Aorta (tissue), 5 donors: ENCODE results near the gene MRPL23. TPM values are rescaled to one million over a fixed set of nuclear protein-coding genes. Genes with fewer than 3 reads are reported as not detected.

Experiments
- ATAC-seq: fragments of 200-7000 bp; cut with Tn5 transposase; one replicate; pipeline ENCODE4 v1.9.1; 2022; ENCODE audit warnings: moderate library complexity; ENCODE audit not compliant: low FRiP score
- DNase-seq, 2 donors: peaks; one replicate each; pipeline ENCODE4 v3.0.0-alpha.2; 2020
- H3K27ac ChIP-seq, 2 donors: one replicate each; pipeline ENCODE4 v1.5.1; 2013; ENCODE audit warnings: low read length in 2 of 2, mild to moderate bottlenecking in 2 of 2, moderate library complexity in 2 of 2, control low read depth in 1 of 2, inconsistent platforms in 1 of 2, low read depth in 1 of 2
- H3K27me3 ChIP-seq, 2 donors: one replicate each; pipeline ENCODE4 v1.6.1; 2013; ENCODE audit warnings: control low read depth in 1 of 2, low read length in 1 of 2, mild to moderate bottlenecking in 1 of 2, moderate library complexity in 1 of 2; ENCODE audit not compliant: insufficient read depth in 2 of 2, control insufficient read depth in 1 of 2
- H3K36me3 ChIP-seq, 2 donors: one replicate each; pipeline ENCODE4 v1.6.1; 2013; ENCODE audit warnings: control low read depth in 1 of 2, low read length in 1 of 2, mild to moderate bottlenecking in 1 of 2; ENCODE audit not compliant: insufficient read depth in 2 of 2, control insufficient read depth in 1 of 2
- H3K4me1 ChIP-seq, 2 donors: one replicate each; pipeline ENCODE4 v1.6.1; 2013; ENCODE audit warnings: low read length in 2 of 2, control low read depth in 1 of 2, mild to moderate bottlenecking in 1 of 2, moderate library complexity in 1 of 2; ENCODE audit not compliant: insufficient read depth in 2 of 2, control insufficient read depth in 1 of 2
- H3K4me3 ChIP-seq, 2 donors: one replicate each; pipeline ENCODE4 v1.5.1; 2013; ENCODE audit warnings: low read length in 2 of 2, control low read depth in 1 of 2, mild to moderate bottlenecking in 1 of 2
- H3K9me3 ChIP-seq: one replicate; pipeline ENCODE4 v1.6.1; 2013; ENCODE audit warnings: mild to moderate bottlenecking, low read length; ENCODE audit not compliant: control insufficient read depth
- WGBS, 2 donors: extraction: QIAGEN DNeasy Blood & Tissue Kit; methylation state at CpG; one replicate each; pipeline ENCODE4 v1.1.7; 2013; 5-methylcytosine and 5-hydroxymethylcytosine counted together
- intact Hi-C, 2 donors: fragments of 100-400 bp; cut with DNase I; formaldehyde crosslinking; loops; one replicate each; pipeline versions ENCODE4 v1.14.2 to v1.15.0; 2022
- polyA plus RNA-seq, 2 donors: library from polyadenylated mRNA; stranded (reverse); fragments of 200-250 nt; gene quantifications; one replicate each; pipeline ENCODE4 v1.2.3, GENCODE V29; 2013
- total RNA-seq, 2 donors: library from RNA; stranded (reverse); fragmentation: NEBNext Ultra II Directional; extraction: Animal tissue kit (Norgen Biotek cat#: 25700); gene quantifications; one replicate each; pipeline ENCODE4 v1.2.1, GENCODE V29; 2021
- donor health status: healthy with polysubstance abuse.
- donor health status: Bipolar disorder and iron deficiency.
- donor health status: DM: no; HTN: no; CAD: no.
- donor health status: DM: no; HTN: no; CAD: no.
- donor health status: DM: yes; HTN: yes; CAD: no.

The MRPL23 gene
- total and polyA plus RNA-seq, 4 donors, result 23.4 to 143 (median 63.1) TPM

- Histone ChIP-seq H3K4me3 (no peak overlapping the region), H3K4me1 (no peaks in the 10 kb centered on the region), H3K9me3 (no peaks in the 10 kb centered on the region), H3K27me3 (no peaks in the 10 kb centered on the region), H3K36me3 (no peaks in the 10 kb centered on the region), H3K27ac (no peak overlapping the region)
- ATAC-seq (no peak), DNase-seq (peak; percentile 38 to 73)
- 95 to 97% methylated on average over 24 to 25 of the region's 25 CpGs for WGBS, 2 donors
- intact Hi-C loops, result no loop called here
These were observed 26.8 kb upstream of the MRPL23 start for GRCh38 chr11:1920128-1920908.

GRCh38 chr11:1920909-1921573, 26.1 kb upstream of the MRPL23 start:
- ATAC-seq (peak; percentile 30), DNase-seq (peak; percentile 41 to 72)
- Histone ChIP-seq H3K4me1 (no peaks in the 10 kb centered on the region), H3K4me3 (no peak overlapping the region), H3K36me3 (no peaks in the 10 kb centered on the region), H3K9me3 (no peaks in the 10 kb centered on the region), H3K27me3 (no peaks in the 10 kb centered on the region), H3K27ac (no peak overlapping the region)
- WGBS, 2 donors, result 79 to 81% methylated on average over 21 of the region's 21 CpGs
- intact Hi-C loops, result no loop called here

GRCh38 chr11:1921574-1922141, 25.5 kb upstream of the MRPL23 start:
- H3K27me3 ChIP-seq, result no peaks in the 10 kb centered on the region
- H3K27ac ChIP-seq, result no peak overlapping the region
- DNase-seq (peak; percentile 61 to 82), ATAC-seq (peak; percentile 57)
- H3K4me1 ChIP-seq, result no peaks in the 10 kb centered on the region
- no peaks in the 10 kb centered on the region for H3K36me3 ChIP-seq
- H3K4me3 ChIP-seq, result no peak overlapping the region
- 45 to 51% methylated on average over 18 of the region's 18 CpGs for WGBS, 2 donors
- H3K9me3 ChIP-seq, result no peaks in the 10 kb centered on the region
- intact Hi-C loops, result no loop called here

- peak; percentile 58 to 73 for DNase-seq
- Histone ChIP-seq H3K4me1 (no peaks in the 10 kb centered on the region), H3K36me3 (no peaks in the 10 kb centered on the region), H3K27ac (no peak overlapping the region), H3K27me3 (no peaks in the 10 kb centered on the region), H3K4me3 (no peak overlapping the region), H3K9me3 (no peaks in the 10 kb centered on the region)
- intact Hi-C loops, result no loop called here
- 69 to 75% methylated on average over 10 to 14 of the region's 14 CpGs for WGBS, 2 donors
- ATAC-seq, result peak; percentile 20
These were observed 24.6 kb upstream of the MRPL23 start for GRCh38 chr11:1922481-1923081.

- H3K4me1 ChIP-seq, result no peaks in the 10 kb centered on the region
- no peaks in the 10 kb centered on the region for H3K9me3 ChIP-seq
- H3K36me3 ChIP-seq, result no peaks in the 10 kb centered on the region
- DNase-seq, result peak in 1 of 2 donors; percentile 63
- no peak overlapping the region for H3K27ac ChIP-seq
- 93 to 96% methylated on average over 18 to 22 of the region's 22 CpGs for WGBS, 2 donors
- intact Hi-C loops, result no loop called here
- no peak overlapping the region for H3K4me3 ChIP-seq
- no peaks in the 10 kb centered on the region for H3K27me3 ChIP-seq
- ATAC-seq, result no peak
These were observed 23.8 kb upstream of the MRPL23 start for GRCh38 chr11:1923201-1923956.

- intact Hi-C loops, result no loop called here
- H3K4me1 ChIP-seq, result no peaks in the 10 kb centered on the region
- no peak overlapping the region for H3K4me3 ChIP-seq
- 89 to 90% methylated on average over 17 of the region's 17 CpGs for WGBS, 2 donors
- no peaks in the 10 kb centered on the region for H3K27me3 ChIP-seq
- no peak overlapping the region for H3K27ac ChIP-seq
- no peak for ATAC-seq
- H3K9me3 ChIP-seq, result no peaks in the 10 kb centered on the region
- DNase-seq, result peak in 1 of 2 donors; percentile 63
- H3K36me3 ChIP-seq, result no peaks in the 10 kb centered on the region
These were observed 23.0 kb upstream of the MRPL23 start for GRCh38 chr11:1924181-1924580.

- no peaks in the 10 kb centered on the region for H3K4me1 ChIP-seq
These were observed 22.3 kb upstream of the MRPL23 start for GRCh38 chr11:1924646-1925372.

More at GRCh38 chr11:1924646-1925372, 22.3 kb upstream of the MRPL23 start:
- Histone ChIP-seq H3K9me3 (no peaks in the 10 kb centered on the region), H3K27me3 (no peaks in the 10 kb centered on the region), H3K36me3 (no peaks in the 10 kb centered on the region), H3K27ac (no peak overlapping the region), H3K4me3 (no peak overlapping the region)
- ATAC-seq (no peak), DNase-seq (peak; percentile 48 to 65)
- intact Hi-C loops, result no loop called here
- WGBS, 2 donors, result 91 to 94% methylated on average over 20 to 21 of the region's 21 CpGs
